Activated CD8-positive, alpha-beta memory T cell treated with anti-CD3 and anti-CD28 coated beads, Interleukin-2, amount 50 U/mL, for 4 hours (primary cell): ENCODE measurements around the gene IQGAP2.
A peak's percentile ranks its signal among the peaks of the same experiment; 100 is the strongest.

Experiments used
- DNase-seq: peaks from one replicate; pipeline ENCODE4 v3.0.0-alpha.2; 2020

IQGAP2 gene

GRCh38 chr5:76693141-76693540 is 290.1 kb downstream of the IQGAP2 start:
- no peak for DNase-seq

- no peak for DNase-seq
These were observed 291.2 kb downstream of the IQGAP2 start for GRCh38 chr5:76694317-76694716.

- no peak for DNase-seq
These were observed 292.3 kb downstream of the IQGAP2 start for GRCh38 chr5:76695346-76695745.

GRCh38 chr5:76696251-76696650 is 293.2 kb downstream of the IQGAP2 start:
- no peak for DNase-seq

GRCh38 chr5:76697670-76698069 is 294.6 kb downstream of the IQGAP2 start:
- no peak for DNase-seq

- DNase-seq: no peak
These were observed 297.5 kb downstream of the IQGAP2 start for GRCh38 chr5:76700571-76700970.

GRCh38 chr5:76701298-76701697 is 298.2 kb downstream of the IQGAP2 start:
- DNase-seq: no peak

GRCh38 chr5:76703707-76704106 is 300.6 kb downstream of the IQGAP2 start:
- DNase-seq: no peak

GRCh38 chr5:76704131-76704663 is 301.1 kb downstream of the IQGAP2 start:
- no peak for DNase-seq

- DNase-seq: no peak
These were observed 302.5 kb downstream of the IQGAP2 start for GRCh38 chr5:76705574-76705973.

GRCh38 chr5:76709762-76710161 is 306.7 kb downstream of the IQGAP2 start:
- no peak for DNase-seq

- DNase-seq: no peak
These were observed 307.9 kb downstream of the IQGAP2 start for GRCh38 chr5:76710991-76711390.

- DNase-seq: no peak
These were observed 311.8 kb downstream of the IQGAP2 start for GRCh38 chr5:76714751-76715485.

GRCh38 chr5:76715486-76715735 is 312.3 kb downstream of the IQGAP2 start:
- DNase-seq: no peak

GRCh38 chr5:76715736-76716455 is 312.8 kb downstream of the IQGAP2 start, which contains the start of gene F2R:
TSS of gene F2R (plus strand) at chr5:76716126. CDS start at chr5:76716308, 182 bp downstream.
- peak; percentile 60 for DNase-seq

GRCh38 chr5:76716456-76717157 is 313.5 kb downstream of the IQGAP2 start:
- peak; percentile 24 for DNase-seq

GRCh38 chr5:76717222-76718083 is 314.4 kb downstream of the IQGAP2 start:
- DNase-seq: no peak

- DNase-seq: no peak
These were observed 315.3 kb downstream of the IQGAP2 start for GRCh38 chr5:76718381-76718832.

- no peak for DNase-seq
These were observed 315.8 kb downstream of the IQGAP2 start for GRCh38 chr5:76718880-76719279.

- no peak for DNase-seq
These were observed 318.0 kb downstream of the IQGAP2 start for GRCh38 chr5:76720988-76721569.

- DNase-seq: no peak
These were observed 320.2 kb downstream of the IQGAP2 start for GRCh38 chr5:76723266-76723665.

GRCh38 chr5:76723906-76724305 is 320.8 kb downstream of the IQGAP2 start:
- DNase-seq: no peak
